Measurements from ENCODE around the gene MRPL28.
"Not testable (repeated sequence)": the region's sequence is repeated elsewhere in the genome, so short reads cannot be mapped to it uniquely, and the experiment has no call there.

The MRPL28 gene

GRCh38 chr16:337437-337836, 32.9 kb downstream of the MRPL28 start:
- no peak for DNase-seq

DNA sequence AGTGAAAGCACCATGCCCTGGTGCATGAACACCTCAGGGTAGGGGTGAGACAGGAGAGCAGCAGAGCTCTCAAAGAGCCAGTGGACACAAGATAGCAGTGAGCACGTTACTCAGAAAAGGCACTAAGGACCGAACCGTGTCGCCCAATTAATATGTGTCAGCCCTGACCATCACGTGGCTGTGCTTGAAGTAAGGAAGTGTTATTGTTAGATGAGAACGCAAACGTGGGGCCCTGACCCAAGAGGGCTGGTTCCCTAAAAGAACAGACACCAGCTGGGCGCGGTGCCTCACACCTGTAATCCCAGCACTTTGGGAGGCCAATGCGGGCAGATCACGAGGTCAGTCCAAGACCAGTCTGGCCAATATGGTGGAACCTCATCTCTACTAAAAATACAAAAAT, 34.1 kb downstream of the MRPL28 start:
- no peak for DNase-seq

GRCh38 chr16:334861-335632, 35.3 kb downstream of the MRPL28 start:
- not testable (repeated sequence) for DNase-seq

- not testable (repeated sequence) for DNase-seq
Observed at GRCh38 chr16:334164-334832, 36.0 kb downstream of the MRPL28 start.

DNA sequence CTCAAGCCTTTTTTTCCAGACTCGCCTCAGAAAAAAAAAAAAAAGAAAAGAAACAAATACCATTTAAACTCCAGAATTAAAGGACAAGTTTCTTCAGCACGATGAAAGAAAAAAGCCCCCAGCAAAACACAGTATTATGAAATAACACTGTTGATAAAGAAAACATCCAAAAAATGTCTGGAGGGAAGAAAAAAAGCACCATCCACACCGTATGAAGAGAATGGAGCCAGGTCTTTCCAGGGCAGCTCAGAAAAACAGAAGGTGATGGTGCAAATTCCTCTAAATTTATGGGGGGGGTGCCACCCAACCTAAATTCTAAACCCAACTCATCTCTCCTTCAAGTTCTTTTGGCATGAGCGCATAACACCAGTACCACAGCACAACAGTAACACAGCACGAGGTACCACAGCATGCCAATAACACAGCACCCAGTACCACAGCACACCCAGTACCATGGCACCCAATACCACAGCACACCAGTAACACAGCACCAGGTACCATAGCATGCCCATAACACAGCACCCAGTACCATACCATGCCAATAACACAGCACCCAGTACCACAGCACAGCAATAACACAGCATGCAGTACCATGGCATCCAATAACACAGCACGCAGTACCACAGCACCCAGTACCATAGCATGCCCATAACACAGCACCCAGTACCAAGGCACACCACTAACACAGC, 36.8 kb downstream of the MRPL28 start:
- no peak for DNase-seq

- DNase-seq: not testable (repeated sequence)
Observed at GRCh38 chr16:331181-331814, 39.0 kb downstream of the MRPL28 start.

DNA sequence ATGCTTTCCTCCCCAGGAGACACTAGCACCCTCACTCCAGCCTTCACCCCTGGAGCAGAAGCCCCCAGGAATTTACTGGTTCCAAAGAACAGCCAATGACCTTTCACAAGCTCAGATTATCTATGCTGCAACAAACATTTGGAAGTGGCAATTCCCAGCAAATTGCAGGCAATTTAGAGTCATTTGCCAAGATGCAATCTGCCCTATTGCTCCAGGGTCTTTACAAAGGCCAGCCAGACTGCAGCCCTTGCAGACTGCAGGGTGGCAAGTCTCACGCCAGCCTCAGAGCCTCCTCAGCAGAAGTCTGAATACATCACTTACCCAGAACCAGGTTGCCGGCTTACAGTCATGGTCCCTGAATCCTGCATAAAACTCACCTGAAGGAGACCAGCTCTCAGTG, 39.6 kb downstream of the MRPL28 start:
- no peak for DNase-seq

- DNase-seq: no peak
Observed at GRCh38 chr16:325375-326145, 44.8 kb downstream of the MRPL28 start.

DNA sequence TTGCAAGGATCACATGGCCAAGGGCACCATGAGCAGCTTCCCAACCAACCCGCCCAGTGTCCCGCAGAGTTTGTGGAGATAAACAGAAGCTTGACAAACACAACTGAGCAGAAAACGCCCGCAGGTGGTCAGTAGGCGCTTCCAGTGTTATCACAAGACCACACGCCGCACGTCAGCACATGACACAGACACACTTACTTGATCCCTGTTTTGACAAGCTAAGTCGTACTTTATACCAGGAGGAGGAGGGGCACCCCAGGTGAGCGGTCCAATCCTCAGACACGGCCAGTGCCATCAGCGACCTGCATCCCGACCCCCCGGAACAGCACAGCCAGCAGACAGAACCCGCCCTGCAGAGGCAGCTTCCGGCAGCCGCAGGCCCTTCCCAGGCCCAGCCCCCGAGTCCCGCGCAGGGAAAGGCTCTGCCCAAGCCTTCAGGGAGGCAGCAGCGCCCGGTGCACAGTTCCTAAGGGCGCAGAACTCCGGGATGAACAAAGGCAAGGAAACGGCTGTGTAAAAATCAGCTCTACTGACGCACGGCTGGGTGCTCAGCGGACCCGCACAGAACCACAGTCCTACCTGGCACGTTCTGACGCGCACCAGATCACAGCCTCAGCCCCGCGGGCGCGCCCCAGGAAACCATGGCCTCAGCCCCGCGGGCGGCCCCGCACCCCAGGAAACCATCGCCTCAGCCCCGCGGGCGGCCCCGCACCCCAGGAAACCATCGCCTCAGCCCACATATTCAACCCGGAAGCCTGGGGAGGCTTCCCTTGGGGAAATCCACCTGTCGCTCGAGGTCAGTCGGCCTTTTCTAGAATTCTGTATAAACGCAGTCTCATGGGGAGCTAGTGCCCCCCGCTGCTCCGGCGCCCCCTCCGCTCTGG, 45.6 kb downstream of the MRPL28 start:
- peak; percentile 93 for DNase-seq

DNA sequence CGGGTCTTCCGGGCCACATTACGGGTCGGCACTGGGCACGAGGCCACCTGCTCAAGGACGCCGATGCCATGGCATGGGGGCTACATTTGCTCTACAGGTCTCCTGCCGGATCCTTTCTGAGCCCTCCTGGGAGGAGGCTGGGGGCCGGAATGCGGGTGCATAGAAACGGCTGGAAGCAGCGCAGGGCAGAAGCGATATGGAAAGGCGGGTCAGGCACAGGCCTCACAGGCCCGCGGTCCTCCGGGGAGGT, 46.2 kb downstream of the MRPL28 start:
- no peak for DNase-seq

DNA sequence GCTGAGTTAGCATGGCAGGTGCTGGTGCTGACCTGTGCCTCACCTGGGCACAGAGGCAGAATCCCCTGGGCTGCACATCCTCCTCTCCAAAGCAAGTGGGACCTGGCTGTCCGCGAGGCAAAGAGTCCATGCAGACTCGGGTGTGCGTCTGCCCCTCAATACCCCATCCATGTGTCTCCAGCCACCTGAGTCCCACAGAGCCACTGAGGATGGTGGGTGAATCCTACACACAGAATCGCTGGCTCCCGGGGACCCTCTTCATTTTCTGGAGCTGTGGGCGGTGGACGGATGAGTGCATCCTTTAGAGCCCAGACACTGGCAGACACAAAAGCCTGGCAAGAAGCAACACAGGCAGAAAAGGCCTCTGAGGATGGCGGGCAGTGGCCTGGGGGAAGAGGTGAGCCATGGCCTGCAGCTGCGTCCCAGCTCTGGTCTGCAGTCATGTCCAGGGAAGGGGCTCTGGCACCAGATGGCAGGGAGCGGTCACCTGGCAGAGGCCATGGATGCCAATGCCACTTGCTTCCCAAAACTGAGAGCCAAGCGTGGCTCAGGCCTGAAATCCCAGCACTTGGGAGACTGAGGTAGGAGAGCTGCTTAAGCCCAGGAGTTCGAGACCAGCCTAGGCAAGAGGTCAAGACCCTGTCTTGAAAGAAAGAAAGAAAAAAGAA, 47.7 kb downstream of the MRPL28 start:
- DNase-seq: no peak

DNA sequence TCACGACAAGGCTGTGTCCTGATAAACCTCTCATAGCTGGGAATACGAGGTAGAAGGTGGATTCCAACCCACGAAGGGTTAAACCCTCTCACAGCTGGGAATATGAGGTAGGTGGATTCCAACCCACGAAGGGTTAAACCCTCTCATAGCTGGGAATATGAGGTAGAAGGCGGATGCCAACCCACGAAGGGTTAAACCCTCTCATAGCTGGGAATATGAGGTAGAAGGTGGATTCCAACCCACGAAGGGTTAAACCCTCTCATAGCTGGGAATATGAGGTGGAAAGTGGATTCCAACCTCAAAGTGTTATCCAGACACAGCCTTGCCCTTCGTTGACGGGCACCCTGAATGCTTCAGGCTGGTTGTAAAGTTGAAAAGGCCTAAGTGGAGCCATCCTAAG, 48.8 kb downstream of the MRPL28 start:
- DNase-seq: no peak

DNA sequence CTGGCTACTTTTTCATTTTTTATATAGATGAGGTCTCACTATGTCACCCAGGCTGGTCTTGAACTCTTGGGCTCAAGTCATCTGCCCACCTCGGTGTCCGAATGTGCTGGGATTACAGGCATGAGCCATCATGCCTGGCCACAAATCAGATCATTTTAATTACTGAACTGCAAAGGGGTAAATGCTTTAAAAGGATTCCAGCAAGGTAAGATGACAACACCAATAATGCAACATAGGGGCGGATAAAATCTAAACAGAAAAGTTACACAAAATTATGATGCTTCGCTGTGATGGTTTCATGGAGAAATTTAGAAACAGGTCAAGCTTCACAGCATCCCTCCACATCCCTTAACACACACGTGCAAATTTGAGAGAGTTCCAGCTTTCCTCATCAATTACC, 50.1 kb downstream of the MRPL28 start:
- no peak for DNase-seq

DNA sequence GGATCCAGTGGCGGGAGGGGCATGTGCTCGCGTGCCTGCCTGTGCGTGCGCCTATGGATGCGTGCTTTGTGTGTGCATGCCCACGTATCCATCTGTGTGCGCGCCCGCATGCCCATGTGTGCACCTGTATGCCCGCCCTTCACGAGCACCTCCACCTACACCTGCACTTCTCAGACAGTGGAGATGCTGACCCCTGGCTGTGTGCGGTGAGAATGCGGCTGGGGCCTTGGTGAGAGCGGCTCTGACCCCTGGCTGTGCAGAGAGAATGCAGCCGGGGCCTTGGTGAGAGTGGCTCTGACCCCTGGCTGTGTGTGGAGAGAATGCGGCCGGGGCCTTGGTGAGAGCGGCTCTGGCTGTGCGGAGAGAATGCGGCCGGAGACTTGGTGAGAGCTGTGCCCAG, 51.7 kb downstream of the MRPL28 start:
- peak; percentile 46 for DNase-seq

DNA sequence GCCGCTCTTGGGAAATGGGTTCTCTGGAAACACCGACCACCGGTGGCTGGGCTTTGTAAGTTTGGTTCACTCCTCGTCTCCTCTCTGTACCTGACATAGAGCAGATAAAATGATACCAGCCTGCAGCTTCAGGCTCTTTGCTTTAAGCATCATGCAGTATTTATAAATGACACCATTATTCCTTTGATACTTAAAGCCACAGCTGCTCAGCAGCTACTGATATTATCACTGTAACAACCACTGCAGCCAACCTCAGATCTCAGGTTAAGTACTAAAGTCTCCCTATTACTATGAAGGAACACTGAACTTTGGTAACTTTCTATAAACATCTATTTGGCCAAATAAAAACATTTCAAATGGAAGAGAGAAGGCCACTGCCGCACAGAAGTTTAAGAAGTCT, 52.8 kb downstream of the MRPL28 start:
- no peak for DNase-seq
